ENCODE results near the gene LAMP1.
"Not testable (repeated sequence)": the region's sequence is repeated elsewhere in the genome, so short reads cannot be mapped to it uniquely, and the experiment has no call there.

Gene LAMP1, protein sequence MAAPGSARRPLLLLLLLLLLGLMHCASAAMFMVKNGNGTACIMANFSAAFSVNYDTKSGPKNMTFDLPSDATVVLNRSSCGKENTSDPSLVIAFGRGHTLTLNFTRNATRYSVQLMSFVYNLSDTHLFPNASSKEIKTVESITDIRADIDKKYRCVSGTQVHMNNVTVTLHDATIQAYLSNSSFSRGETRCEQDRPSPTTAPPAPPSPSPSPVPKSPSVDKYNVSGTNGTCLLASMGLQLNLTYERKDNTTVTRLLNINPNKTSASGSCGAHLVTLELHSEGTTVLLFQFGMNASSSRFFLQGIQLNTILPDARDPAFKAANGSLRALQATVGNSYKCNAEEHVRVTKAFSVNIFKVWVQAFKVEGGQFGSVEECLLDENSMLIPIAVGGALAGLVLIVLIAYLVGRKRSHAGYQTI

DNA sequence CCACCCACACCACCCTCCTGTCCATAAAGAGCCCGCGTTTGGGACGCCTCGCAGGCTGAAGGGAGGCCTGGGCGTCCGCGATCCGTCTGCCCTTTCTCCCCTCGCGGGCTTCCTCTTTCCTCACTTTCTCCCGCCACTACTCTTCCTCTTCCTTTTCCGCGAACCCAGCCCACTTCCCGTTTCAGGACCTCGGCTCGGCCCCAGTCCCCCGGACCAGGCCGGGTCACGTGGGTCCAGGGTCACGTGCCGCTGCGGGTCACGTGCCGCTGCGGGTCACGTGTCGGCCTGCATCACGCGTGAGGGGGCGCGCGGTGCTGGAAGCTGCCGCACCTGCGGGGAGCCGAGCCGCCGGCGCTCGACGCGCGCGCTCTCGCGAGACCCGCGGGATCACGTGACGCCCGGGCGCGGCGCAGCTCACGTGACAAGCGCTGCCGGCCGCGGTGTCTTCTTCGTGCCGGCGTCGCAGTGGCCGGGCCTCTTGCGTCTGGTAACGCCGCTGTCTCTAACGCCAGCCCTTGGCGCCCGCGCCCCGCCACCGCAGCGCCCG, at the start of gene LAMP1:
TSS of gene LAMP1 (plus strand) at position 417 of the 547 bp plus-strand sequence. CDS start 196 bp downstream, outside the sequence.
- CTCF ChIA-PET, result interaction anchor here (0.8 kb wide), 1 partner anchor 35 kb away, joined by 3 read pairs; no protein-coding TSS in a partner anchor
- TF ChIP-seq, protein P1, sequence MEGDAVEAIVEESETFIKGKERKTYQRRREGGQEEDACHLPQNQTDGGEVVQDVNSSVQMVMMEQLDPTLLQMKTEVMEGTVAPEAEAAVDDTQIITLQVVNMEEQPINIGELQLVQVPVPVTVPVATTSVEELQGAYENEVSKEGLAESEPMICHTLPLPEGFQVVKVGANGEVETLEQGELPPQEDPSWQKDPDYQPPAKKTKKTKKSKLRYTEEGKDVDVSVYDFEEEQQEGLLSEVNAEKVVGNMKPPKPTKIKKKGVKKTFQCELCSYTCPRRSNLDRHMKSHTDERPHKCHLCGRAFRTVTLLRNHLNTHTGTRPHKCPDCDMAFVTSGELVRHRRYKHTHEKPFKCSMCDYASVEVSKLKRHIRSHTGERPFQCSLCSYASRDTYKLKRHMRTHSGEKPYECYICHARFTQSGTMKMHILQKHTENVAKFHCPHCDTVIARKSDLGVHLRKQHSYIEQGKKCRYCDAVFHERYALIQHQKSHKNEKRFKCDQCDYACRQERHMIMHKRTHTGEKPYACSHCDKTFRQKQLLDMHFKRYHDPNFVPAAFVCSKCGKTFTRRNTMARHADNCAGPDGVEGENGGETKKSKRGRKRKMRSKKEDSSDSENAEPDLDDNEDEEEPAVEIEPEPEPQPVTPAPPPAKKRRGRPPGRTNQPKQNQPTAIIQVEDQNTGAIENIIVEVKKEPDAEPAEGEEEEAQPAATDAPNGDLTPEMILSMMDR (conservative IDR thresholded peaks at IDR 0.05; ENCODE audit: low read depth), result no peak
- H3K27ac ChIP-seq, result peak within 1 kb of the TSS; percentile 82
- peak; percentile 97 for DNase-seq (ENCODE audit: low spot score)
- POLR2A ChIA-PET (ENCODE audit: low non-redundant PET), result interaction anchor here (0.6 kb wide), 2 partner anchors 34 to 59 kb away, joined by 3 to 15 read pairs; no protein-coding TSS in a partner anchor

DNA sequence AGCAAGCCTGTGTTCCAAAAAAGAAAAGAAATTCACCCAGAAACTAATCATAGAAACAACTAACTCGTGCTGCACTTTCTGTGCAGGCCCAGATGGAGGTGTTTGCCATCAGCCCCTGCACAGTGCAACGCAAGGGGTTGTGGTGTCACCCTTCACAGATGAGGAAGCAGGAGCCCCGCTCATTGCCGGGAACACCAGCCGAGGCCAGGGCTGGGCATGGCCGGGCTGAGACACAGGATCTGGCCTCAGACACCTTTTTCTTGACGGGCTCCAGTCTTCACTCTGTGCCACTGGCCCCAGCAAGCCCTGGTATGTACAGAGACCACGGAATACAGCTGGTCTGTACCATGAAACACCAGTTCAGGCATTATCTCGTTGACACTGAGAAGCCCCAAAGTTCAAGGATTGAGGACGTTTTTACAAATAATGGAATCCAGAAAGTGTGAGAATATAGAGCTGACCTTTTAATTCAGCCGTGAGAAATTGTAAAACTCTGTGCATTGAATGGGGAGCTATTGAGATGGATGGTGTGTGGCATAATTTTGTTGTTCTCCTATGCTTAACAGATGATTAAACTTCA, 44.4 kb upstream of the LAMP1 start:
- POLR2A ChIA-PET (ENCODE audit: low non-redundant PET), result no interaction called here
- no peak for DNase-seq (ENCODE audit: low spot score)
- TF ChIP-seq, protein P1 (conservative IDR thresholded peaks at IDR 0.05; ENCODE audit: low read depth), result no peak
- CTCF ChIA-PET, result no interaction called here
- H3K27ac ChIP-seq, result no peak overlapping the region

DNA sequence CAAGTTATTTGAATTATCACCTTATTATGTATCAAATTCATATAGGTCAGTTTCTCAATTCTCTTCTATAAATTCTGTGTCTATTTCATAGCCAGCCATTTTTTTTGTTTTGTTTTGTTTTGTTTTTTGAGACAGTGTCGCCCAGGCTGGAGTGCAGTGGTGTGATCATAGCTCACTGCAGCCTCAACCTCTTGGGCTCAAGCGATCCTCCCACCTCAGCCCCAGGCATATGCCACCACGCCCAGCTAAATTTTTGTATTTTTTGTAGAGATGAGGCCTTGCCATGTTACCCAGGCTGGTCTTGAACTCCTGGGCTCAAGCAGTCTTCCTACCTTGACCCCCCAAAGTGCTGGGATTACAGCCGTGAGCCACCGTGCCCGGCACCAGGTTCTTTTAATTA, 39.1 kb upstream of the LAMP1 start:
- CTCF ChIA-PET, result interaction anchor here (0.7 kb wide), 1 partner anchor 12 kb away, joined by 3 read pairs; no protein-coding TSS in a partner anchor
- H3K27ac ChIP-seq; POLR2A ChIA-PET (ENCODE audit: low non-redundant PET); DNase-seq (ENCODE audit: low spot score): not testable (repeated sequence)

DNA sequence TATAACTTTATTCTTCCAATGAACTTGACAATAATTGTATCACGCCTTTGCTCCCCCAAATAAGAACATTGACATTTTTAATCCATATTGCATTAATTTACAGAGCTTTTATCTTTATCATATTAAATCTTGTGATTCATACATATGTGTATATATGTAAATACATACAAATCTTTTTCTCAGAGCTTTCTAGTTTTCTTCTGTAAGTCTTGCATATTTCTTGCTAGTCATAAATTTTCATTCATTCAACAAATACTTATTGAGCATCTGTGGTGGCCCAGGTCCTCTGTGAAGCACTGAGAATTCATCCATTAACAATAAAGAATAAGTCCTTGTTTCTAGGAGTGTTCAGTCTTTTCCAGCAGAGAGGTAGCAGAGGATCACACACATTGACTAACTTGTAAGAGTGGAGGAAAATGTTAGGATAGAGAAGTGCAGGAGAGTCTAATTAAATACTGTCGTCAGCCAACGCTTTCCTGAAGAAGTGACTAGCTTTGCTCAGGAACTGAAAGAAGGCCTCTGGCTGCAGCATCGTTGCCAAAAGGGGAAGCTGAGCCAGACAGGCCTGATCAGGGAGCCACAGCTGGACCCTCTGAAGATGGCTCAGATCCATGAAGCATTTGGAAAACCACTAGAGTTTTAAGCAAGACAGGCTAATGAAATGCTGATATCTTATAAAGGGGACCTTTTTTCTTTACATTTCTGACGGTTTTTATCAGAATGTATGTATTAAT, 38.6 kb upstream of the LAMP1 start:
- TF ChIP-seq, protein P1 (conservative IDR thresholded peaks at IDR 0.05; ENCODE audit: low read depth), result no peak
- ChIA-PET POLR2A (ENCODE audit: low non-redundant PET) (no interaction called here), CTCF (interaction anchor here (0.7 kb wide), 1 partner anchor 12 kb away, joined by 3 read pairs; no protein-coding TSS in a partner anchor)
- DNase-seq (ENCODE audit: low spot score), result no peak
- no peak overlapping the region for H3K27ac ChIP-seq

DNA sequence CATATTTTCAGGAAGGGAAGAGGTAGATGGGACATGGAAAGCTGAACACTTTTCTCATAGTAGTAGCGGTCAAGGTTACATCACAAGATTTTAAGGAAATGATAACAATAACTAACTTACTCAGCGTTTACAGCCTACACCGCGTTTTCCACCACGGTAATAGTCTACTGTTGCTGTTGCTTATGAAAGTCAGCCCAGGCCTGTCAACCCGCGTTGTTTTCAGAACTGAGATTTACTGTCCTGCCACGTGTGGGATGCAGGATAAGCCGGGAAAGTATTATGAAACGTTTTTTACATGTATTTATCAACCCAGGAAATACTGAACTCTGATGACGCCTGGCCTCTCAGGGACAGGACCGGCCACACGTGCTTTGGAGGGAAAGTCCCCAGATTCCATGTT, 36.0 kb upstream of the LAMP1 start:
- POLR2A ChIA-PET (ENCODE audit: low non-redundant PET), result no interaction called here

DNA sequence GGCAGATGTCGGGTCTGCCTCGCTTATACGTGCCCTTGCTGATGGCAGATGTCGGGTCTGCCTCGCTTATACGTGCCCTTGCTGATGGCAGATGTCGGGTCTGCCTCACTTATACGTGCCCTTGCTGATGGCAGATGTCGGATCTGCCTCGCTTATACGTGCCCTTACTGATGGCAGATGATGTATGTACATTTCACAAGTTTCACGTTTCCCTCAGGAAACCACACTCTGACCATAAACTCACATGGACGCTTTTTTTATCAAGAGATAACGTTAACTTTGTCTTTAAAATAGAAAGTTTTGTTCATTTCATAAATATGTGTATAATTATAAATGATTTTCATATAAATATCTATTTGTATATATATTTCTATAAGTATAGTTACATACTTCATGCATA, 34.0 kb upstream of the LAMP1 start:
- CTCF ChIA-PET; DNase-seq (ENCODE audit: low spot score); H3K27ac ChIP-seq; POLR2A ChIA-PET (ENCODE audit: low non-redundant PET): not testable (repeated sequence)

More for the DNA sequence above, 36.0 kb upstream of the LAMP1 start:
- no peak for DNase-seq (ENCODE audit: low spot score)
- CTCF ChIA-PET, result interaction anchor here (0.6 kb wide), 1 partner anchor 77 kb away, joined by 4 read pairs; no protein-coding TSS in a partner anchor
- TF ChIP-seq, protein P1 (conservative IDR thresholded peaks at IDR 0.05; ENCODE audit: low read depth), result no peak
- no peak overlapping the region for H3K27ac ChIP-seq
